K562 (cell line): ENCODE measurements around the gene KLHL12. TPM values are rescaled to one million over a fixed set of nuclear protein-coding genes. Genes with fewer than 3 reads are reported as not detected.

Source experiments
- CREB1 ChIP-seq, 2 experiments: sonication (generic) in 1 of 2; formaldehyde crosslinking in 1 of 2; IDR thresholded peaks; 2 replicates each; pipeline versions ENCODE4 v1.6.1 to v1.8.0; 2012 to 2022; ENCODE audit warnings: inconsistent platforms in 1 of 2, mild to moderate bottlenecking in 1 of 2, missing genetic modification reagents in 1 of 2, moderate library complexity in 1 of 2
- CTBP1 ChIP-seq: fragments of 450-650 bp; IDR thresholded peaks from 2 replicates; pipeline ENCODE4 v1.6.1; 2016; ENCODE audit warnings: borderline replicate concordance
- FOSL1 ChIP-seq: fragments of 200-800 bp; sonication (Bioruptor generic); conservative IDR thresholded peaks from 2 replicates; pipeline ENCODE4 v1.6.1; 2016; ENCODE audit warnings: missing genetic modification characterization, missing compliant biosample characterization
- FOXM1 ChIP-seq, 2 experiments: fragments of 450-650 bp in 1 of 2; sonication (generic) in 1 of 2; formaldehyde crosslinking in 1 of 2; IDR thresholded peaks; 2 replicates each; pipeline versions ENCODE4 v1.6.1 to v1.9.0; 2017 to 2022; ENCODE audit warnings: low read depth in 2 of 2, mild to moderate bottlenecking in 2 of 2, missing genetic modification reagents in 1 of 2, moderate library complexity in 1 of 2
- KHSRP ChIP-seq: fragments of 450-650 bp; IDR thresholded peaks from 2 replicates; pipeline ENCODE4 v1.6.1; 2017
- SRSF9 ChIP-seq: fragments of 200-400 bp; formaldehyde crosslinking; IDR thresholded peaks from 2 replicates; pipeline ENCODE4 v1.6.1; 2017; ENCODE audit warnings: low read depth, low read length, borderline replicate concordance
- ZNF217 ChIP-seq: sonication (generic); formaldehyde crosslinking; IDR thresholded peaks from 2 replicates; pipeline ENCODE4 v1.8.0; 2022; ENCODE audit warnings: mild to moderate bottlenecking, missing genetic modification reagents
- polyA plus RNA-seq, 8 experiments: library from polyadenylated mRNA; depleted of rRNA in 4 of 8; stranded (reverse) in 5 of 8; unstranded in 3 of 8; fragments of >200 nt; fragmentation: Nextera tagmentation in 2 of 8; fragmentation: Illumina TruSeq in 1 of 8; extraction: Ambion mirVana in 2 of 8; extraction: Trizol in 1 of 8; gene quantifications; 2 replicates each; pipeline versions ENCODE4 v1.2.1 to v1.2.3, GENCODE V29; 2011 to 2014; ENCODE audit warnings: inconsistent platforms in 1 of 8, missing spikeins in 1 of 8
- total RNA-seq, 7 experiments: library from RNA; depleted of rRNA in 6 of 7; stranded (reverse); fragments of >200 nt in 6 of 7; fragmentation: Illumina TruSeq in 2 of 7; extraction: Trizol in 2 of 7; gene quantifications; 2 replicates each; pipeline versions ENCODE4 v1.2.1 to v1.2.3, GENCODE V29; 2011 to 2021; ENCODE audit warnings: low replicate concordance in 1 of 7
- TF ChIP-seq, protein P1 (sequence below): fragments of 450-650 bp; IDR thresholded peaks from 2 replicates; pipeline ENCODE4 v1.6.1; 2016; ENCODE audit warnings: mild to moderate bottlenecking, moderate library complexity
- TF ChIP-seq, protein P2 (sequence below), 2 experiments: fragments of 450-650 bp; IDR thresholded peaks; 2 replicates each; pipeline ENCODE4 v1.6.1; 2018; ENCODE audit warnings: mild to moderate bottlenecking in 2 of 2, low read depth in 1 of 2; ENCODE audit not compliant: partially characterized antibody in 2 of 2
- TF ChIP-seq, protein P3 (sequence below): fragments of 250-450 bp; sonication (Bioruptor Pico); IDR thresholded peaks from 2 replicates; pipeline ENCODE4 v1.5.0; 2021

Gene KLHL12
- total and polyA plus RNA-seq, 9 of the 15 experiments (the other 6 are each of a cell fraction or from before 2014, with no cell fraction given): 23.1 to 85.1 (median 35.0) TPM

DNA sequence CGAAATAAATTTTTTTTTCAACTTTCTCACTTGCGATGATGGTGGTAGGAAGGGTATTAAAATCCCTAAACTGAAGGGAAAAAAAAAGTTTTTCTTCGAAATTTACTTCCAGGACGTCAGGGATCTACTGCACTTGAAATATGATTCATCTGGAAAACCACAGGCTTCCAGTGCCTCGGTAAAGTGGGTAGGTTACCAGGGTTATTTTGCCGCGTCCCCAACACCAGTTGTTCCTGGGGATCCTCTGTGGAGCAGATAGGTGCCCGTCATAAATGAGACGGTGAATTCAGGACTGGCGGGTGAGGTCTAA lies 38.9 kb downstream of the KLHL12 start (continued):
- TF ChIP-seq, protein P1, sequence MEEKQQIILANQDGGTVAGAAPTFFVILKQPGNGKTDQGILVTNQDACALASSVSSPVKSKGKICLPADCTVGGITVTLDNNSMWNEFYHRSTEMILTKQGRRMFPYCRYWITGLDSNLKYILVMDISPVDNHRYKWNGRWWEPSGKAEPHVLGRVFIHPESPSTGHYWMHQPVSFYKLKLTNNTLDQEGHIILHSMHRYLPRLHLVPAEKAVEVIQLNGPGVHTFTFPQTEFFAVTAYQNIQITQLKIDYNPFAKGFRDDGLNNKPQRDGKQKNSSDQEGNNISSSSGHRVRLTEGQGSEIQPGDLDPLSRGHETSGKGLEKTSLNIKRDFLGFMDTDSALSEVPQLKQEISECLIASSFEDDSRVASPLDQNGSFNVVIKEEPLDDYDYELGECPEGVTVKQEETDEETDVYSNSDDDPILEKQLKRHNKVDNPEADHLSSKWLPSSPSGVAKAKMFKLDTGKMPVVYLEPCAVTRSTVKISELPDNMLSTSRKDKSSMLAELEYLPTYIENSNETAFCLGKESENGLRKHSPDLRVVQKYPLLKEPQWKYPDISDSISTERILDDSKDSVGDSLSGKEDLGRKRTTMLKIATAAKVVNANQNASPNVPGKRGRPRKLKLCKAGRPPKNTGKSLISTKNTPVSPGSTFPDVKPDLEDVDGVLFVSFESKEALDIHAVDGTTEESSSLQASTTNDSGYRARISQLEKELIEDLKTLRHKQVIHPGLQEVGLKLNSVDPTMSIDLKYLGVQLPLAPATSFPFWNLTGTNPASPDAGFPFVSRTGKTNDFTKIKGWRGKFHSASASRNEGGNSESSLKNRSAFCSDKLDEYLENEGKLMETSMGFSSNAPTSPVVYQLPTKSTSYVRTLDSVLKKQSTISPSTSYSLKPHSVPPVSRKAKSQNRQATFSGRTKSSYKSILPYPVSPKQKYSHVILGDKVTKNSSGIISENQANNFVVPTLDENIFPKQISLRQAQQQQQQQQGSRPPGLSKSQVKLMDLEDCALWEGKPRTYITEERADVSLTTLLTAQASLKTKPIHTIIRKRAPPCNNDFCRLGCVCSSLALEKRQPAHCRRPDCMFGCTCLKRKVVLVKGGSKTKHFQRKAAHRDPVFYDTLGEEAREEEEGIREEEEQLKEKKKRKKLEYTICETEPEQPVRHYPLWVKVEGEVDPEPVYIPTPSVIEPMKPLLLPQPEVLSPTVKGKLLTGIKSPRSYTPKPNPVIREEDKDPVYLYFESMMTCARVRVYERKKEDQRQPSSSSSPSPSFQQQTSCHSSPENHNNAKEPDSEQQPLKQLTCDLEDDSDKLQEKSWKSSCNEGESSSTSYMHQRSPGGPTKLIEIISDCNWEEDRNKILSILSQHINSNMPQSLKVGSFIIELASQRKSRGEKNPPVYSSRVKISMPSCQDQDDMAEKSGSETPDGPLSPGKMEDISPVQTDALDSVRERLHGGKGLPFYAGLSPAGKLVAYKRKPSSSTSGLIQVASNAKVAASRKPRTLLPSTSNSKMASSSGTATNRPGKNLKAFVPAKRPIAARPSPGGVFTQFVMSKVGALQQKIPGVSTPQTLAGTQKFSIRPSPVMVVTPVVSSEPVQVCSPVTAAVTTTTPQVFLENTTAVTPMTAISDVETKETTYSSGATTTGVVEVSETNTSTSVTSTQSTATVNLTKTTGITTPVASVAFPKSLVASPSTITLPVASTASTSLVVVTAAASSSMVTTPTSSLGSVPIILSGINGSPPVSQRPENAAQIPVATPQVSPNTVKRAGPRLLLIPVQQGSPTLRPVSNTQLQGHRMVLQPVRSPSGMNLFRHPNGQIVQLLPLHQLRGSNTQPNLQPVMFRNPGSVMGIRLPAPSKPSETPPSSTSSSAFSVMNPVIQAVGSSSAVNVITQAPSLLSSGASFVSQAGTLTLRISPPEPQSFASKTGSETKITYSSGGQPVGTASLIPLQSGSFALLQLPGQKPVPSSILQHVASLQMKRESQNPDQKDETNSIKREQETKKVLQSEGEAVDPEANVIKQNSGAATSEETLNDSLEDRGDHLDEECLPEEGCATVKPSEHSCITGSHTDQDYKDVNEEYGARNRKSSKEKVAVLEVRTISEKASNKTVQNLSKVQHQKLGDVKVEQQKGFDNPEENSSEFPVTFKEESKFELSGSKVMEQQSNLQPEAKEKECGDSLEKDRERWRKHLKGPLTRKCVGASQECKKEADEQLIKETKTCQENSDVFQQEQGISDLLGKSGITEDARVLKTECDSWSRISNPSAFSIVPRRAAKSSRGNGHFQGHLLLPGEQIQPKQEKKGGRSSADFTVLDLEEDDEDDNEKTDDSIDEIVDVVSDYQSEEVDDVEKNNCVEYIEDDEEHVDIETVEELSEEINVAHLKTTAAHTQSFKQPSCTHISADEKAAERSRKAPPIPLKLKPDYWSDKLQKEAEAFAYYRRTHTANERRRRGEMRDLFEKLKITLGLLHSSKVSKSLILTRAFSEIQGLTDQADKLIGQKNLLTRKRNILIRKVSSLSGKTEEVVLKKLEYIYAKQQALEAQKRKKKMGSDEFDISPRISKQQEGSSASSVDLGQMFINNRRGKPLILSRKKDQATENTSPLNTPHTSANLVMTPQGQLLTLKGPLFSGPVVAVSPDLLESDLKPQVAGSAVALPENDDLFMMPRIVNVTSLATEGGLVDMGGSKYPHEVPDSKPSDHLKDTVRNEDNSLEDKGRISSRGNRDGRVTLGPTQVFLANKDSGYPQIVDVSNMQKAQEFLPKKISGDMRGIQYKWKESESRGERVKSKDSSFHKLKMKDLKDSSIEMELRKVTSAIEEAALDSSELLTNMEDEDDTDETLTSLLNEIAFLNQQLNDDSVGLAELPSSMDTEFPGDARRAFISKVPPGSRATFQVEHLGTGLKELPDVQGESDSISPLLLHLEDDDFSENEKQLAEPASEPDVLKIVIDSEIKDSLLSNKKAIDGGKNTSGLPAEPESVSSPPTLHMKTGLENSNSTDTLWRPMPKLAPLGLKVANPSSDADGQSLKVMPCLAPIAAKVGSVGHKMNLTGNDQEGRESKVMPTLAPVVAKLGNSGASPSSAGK: 0 out of 2 replicates have a peak, but pooled peaks have one; percentile 16
- TF ChIP-seq ZNF217 (CRISPR knock-in tag): no peak
- TF ChIP-seq, protein P2, sequence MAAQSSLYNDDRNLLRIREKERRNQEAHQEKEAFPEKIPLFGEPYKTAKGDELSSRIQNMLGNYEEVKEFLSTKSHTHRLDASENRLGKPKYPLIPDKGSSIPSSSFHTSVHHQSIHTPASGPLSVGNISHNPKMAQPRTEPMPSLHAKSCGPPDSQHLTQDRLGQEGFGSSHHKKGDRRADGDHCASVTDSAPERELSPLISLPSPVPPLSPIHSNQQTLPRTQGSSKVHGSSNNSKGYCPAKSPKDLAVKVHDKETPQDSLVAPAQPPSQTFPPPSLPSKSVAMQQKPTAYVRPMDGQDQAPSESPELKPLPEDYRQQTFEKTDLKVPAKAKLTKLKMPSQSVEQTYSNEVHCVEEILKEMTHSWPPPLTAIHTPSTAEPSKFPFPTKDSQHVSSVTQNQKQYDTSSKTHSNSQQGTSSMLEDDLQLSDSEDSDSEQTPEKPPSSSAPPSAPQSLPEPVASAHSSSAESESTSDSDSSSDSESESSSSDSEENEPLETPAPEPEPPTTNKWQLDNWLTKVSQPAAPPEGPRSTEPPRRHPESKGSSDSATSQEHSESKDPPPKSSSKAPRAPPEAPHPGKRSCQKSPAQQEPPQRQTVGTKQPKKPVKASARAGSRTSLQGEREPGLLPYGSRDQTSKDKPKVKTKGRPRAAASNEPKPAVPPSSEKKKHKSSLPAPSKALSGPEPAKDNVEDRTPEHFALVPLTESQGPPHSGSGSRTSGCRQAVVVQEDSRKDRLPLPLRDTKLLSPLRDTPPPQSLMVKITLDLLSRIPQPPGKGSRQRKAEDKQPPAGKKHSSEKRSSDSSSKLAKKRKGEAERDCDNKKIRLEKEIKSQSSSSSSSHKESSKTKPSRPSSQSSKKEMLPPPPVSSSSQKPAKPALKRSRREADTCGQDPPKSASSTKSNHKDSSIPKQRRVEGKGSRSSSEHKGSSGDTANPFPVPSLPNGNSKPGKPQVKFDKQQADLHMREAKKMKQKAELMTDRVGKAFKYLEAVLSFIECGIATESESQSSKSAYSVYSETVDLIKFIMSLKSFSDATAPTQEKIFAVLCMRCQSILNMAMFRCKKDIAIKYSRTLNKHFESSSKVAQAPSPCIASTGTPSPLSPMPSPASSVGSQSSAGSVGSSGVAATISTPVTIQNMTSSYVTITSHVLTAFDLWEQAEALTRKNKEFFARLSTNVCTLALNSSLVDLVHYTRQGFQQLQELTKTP (IDR thresholded peaks at IDR 0.05; ENCODE audit: low read depth in 1 of 2, partially characterized antibody in 2 of 2): peak in 1 of 2 experiments; percentile 22
- TF ChIP-seq FOXM1 (IDR thresholded peaks at IDR 0.05; ENCODE audit: low read depth): 0 out of 2 replicates have a peak, but pooled peaks have one; percentile 12
- no peak; the same call in 1 of the 2 replicates for TF ChIP-seq FOXM1 (CRISPR knock-in tag; IDR thresholded peaks at IDR 0.05; ENCODE audit: low read depth)
- TF ChIP-seq, protein P3, sequence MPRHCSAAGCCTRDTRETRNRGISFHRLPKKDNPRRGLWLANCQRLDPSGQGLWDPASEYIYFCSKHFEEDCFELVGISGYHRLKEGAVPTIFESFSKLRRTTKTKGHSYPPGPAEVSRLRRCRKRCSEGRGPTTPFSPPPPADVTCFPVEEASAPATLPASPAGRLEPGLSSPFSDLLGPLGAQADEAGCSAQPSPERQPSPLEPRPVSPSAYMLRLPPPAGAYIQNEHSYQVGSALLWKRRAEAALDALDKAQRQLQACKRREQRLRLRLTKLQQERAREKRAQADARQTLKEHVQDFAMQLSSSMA (CRISPR knock-in tag): 0 out of 2 replicates have a peak, but pooled peaks have one; percentile 34
- no peak for TF ChIP-seq KHSRP
- TF ChIP-seq CTBP1: no peak
- peak; percentile 67; the same call in 1 of the 2 replicates for TF ChIP-seq FOSL1 (tag)
- TF ChIP-seq SRSF9: no peak
- 0 out of 2 replicates have a peak, but pooled peaks have one; percentile 2 for TF ChIP-seq CREB1 (IDR thresholded peaks at IDR 0.05)
- no peak for TF ChIP-seq CREB1 (CRISPR knock-in tag; IDR thresholded peaks at IDR 0.05)
